ENCODE results near the gene ADD2.

ADD2 gene

GRCh38 chr2:70698847-70699246, 69.2 kb downstream of the ADD2 start:
- DNase-seq: no peak

GRCh38 chr2:70697603-70698383, 70.2 kb downstream of the ADD2 start:
- DNase-seq: no peak

- no peak for DNase-seq
Observed at GRCh38 chr2:70696142-70696541, 71.9 kb downstream of the ADD2 start.

- no peak for DNase-seq
Observed at GRCh38 chr2:70692256-70692655, 75.7 kb downstream of the ADD2 start.

GRCh38 chr2:70691497-70692140, 76.4 kb downstream of the ADD2 start:
- no peak for DNase-seq

- no peak for DNase-seq
Observed at GRCh38 chr2:70690846-70691245, 77.2 kb downstream of the ADD2 start.

- no peak for DNase-seq
Observed at GRCh38 chr2:70688427-70688826, 79.6 kb downstream of the ADD2 start.

- DNase-seq: no peak
Observed at GRCh38 chr2:70687461-70687795, 80.6 kb downstream of the ADD2 start.

- peak; percentile 4 for DNase-seq
Observed at GRCh38 chr2:70686577-70687460, 81.2 kb downstream of the ADD2 start.

GRCh38 chr2:70685771-70686171, 82.2 kb downstream of the ADD2 start:
- DNase-seq: no peak

- DNase-seq: no peak
Observed at GRCh38 chr2:70684846-70685622, 83.0 kb downstream of the ADD2 start.

- no peak for DNase-seq
Observed at GRCh38 chr2:70683455-70683854, 84.5 kb downstream of the ADD2 start.

- DNase-seq: no peak
Observed at GRCh38 chr2:70680735-70681134, 87.3 kb downstream of the ADD2 start.

- DNase-seq: no peak
Observed at GRCh38 chr2:70679259-70679658, 88.7 kb downstream of the ADD2 start.

- no peak for DNase-seq
Observed at GRCh38 chr2:70678576-70679143, 89.3 kb downstream of the ADD2 start.

- no peak for DNase-seq
Observed at GRCh38 chr2:70676301-70677035, 91.5 kb downstream of the ADD2 start.

- DNase-seq: no peak
Observed at GRCh38 chr2:70675862-70676261, 92.1 kb downstream of the ADD2 start.

GRCh38 chr2:70674636-70675430, 93.2 kb downstream of the ADD2 start:
- DNase-seq: no peak

- DNase-seq: no peak
Observed at GRCh38 chr2:70673041-70673647, 94.9 kb downstream of the ADD2 start.

- no peak for DNase-seq
Observed at GRCh38 chr2:70671092-70671675, 96.8 kb downstream of the ADD2 start.
